Measurements from ENCODE around the gene RAD23A.
"Not testable (repeated sequence)": the region's sequence is repeated elsewhere in the genome, so short reads cannot be mapped to it uniquely, and the experiment has no call there.

RAD23A gene

DNA sequence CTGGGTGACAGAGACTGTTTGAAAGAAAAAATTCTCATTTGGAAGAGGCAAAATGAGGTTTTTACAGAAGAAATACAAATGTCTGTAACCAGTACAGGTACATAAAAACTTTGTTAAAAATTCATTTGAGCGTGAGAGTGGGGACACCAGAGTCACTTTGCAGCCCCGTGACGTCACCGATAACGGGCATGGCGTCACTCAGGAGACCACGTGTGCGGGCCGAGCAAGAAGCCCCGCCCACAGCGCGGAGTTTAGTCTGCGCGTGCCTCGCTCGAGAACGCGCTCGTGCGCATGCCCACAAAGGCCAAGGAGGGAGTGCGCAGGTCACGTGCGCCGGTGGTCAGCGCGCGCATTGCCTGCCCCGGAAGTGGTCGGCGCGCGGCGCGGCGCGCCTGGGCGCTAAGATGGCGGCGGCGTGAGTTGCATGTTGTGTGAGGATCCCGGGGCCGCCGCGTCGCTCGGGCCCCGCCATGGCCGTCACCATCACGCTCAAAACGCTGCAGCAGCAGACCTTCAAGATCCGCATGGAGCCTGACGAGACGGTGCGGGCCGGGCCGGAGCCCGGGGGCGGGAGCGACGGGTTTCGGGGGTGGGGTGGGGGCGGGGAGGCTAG, at the start of gene RAD23A:
Gene RAD23A, plus strand, starts transcription at position 384 of the 613 bp plus-strand sequence. Its CDS starts 87 bp downstream, at position 471.
- peak; percentile 99 for DNase-seq

- no peak for DNase-seq
Observed at GRCh38 chr19:12896460-12896859, 49.2 kb upstream of the RAD23A start.

DNA sequence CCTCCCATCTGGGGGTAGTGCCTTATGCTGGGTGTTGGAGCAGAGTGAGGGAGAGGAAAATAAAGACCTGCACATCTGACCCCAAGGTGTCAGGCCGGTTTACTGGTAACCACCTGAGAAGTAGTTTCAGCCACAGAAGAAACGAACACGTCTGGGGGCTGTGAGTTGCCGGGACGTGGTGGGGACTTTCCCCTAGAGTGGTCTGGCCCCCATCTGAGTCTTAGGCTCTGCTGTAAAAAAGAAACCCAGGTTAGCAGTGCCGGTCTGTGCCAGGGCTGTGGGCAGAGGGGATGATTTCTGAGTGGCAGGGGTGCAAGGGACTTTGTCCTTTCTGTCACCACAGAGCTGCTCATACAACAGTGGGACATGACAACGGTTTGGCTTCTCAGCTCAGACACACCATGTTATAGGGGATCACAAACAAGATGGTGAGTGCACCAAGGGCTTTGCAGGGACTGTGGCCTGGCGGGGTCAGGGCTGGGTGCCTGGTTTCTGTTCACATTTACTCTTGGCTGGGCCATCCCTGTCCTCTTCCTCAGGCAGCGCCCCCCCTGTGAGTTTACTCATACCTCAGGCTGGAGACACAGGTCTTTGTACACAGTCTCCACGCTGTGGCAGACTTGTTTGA, 45.7 kb upstream of the RAD23A start:
- peak; percentile 75 for DNase-seq

GRCh38 chr19:12907166-12907565, 38.5 kb upstream of the RAD23A start:
- no peak for DNase-seq

DNA sequence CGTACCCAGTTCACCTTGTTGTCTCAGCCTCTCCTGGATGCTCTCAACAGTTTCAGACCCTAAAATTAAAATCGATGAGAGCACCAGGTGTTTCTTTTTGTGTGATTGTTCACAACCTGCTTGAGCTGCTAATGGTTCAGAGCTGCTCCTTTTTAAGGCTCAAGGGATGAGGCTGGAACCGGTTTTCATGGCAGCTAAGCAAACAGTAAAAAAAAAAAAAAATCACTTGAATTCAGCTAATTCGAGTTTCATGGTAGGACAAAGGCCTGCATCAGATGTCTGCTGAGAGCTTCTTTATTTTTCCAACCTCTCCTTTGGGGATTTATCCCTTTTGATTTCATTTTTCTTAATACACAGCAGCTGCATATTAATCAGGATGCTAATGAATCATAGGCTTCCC, 33.1 kb upstream of the RAD23A start:
- no peak for DNase-seq

DNA sequence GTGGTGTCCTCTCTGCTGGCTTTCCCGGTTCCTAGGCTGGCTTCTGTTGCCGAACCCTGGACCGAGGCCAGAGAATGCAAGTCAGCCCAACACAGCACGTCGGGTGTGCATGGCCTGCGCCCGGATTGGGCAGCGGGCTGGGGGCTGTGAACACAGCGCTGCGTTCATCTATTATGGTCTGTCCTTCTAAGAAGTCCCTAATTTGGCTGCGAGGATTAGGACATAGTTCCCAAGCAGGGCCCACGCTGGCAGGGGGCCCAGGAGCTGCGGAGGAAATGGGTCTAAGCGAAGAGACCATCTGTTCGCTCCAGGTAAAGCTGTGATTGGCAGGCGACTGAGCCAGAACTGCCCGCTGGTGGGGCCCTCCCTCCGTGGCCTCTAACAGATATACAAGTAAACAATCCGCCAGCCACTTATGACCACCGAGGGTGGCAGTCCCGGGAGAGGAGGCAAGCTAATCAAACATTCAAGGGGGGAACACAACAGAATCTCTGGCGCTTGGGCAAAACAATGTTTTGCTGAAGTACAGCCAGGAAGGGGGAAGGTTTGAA, 32.6 kb upstream of the RAD23A start:
- DNase-seq, result no peak

DNA sequence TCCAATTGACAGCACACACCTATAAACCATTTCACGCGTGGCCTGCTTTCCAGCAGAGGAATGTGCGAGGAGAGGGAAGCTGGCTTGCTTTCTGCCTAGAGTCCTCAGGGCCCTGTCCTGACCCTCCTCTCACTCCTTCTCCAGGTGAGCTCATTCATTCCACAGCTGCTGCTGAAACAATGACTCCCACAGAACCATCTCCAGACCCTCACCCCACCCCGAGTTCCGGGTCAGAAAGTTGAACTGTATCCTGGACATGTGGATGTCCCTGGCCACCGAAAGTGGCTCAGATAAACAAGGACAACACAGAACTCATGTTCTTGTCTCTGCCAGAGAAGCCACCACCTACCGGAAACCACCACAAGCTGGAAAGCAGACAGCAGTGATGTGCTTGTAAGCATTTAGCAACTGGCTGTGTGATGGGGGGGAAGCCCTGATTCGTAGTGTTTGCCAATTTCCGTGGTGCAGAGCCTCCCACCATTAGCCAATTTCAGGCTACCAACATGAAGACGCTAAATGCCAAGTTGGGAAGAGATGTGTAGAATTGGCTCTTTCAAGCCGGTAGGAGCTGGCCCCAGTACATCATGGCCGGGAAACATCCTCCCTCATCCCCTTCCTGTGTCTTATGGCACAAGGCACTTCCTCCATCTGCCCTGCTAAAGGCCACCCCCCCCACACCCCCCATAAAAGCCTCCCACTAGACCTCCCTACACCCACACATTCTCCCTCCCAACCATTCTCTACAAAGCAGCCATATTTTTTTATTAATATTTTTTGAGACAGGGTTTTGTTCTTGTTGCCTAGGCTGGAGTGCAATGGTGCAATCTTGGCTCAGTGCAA, 31.6 kb upstream of the RAD23A start:
- DNase-seq, result peak; percentile 62

DNA sequence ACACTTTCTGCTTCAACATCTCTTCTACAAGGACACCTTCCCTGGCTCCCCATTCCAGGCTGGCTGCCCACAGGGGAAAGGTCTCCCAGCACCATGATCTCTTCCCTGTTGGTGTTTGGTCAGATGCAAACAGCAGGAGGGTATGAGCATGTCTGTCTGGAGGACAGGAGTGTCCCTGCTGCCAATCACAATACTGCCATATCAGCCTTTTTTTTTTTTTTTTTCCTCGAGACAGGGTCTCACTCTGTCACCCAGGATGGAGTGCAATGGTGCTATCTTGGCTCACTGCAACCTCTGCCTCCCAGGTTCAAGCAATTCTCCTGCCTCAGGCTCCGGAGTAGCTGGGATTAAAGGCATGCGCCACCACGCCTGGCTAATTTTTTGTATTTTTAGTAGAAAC, 29.8 kb upstream of the RAD23A start:
- not testable (repeated sequence) for DNase-seq

DNA sequence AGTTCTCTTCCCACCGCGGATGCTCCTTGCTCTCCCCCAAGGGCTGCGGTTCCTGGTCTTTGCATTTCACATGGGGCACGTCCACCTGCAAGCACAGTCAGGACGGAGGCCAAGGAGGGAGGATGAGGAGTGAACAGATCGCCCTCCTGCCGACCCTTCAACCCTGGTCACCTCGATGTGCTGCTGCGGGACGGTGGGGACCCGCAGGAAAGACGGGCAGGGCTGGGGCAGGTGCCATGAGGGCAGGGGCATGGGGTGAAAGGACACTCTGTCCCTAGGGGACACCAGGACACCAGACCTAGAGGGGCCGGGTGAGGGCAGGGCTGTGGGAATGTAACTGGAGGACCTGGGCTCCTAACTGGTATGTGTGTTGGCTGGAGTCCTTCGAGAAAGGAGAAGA, 27.4 kb upstream of the RAD23A start:
- DNase-seq, result no peak

GRCh38 chr19:12921047-12921446, 24.6 kb upstream of the RAD23A start:
- no peak for DNase-seq

DNA sequence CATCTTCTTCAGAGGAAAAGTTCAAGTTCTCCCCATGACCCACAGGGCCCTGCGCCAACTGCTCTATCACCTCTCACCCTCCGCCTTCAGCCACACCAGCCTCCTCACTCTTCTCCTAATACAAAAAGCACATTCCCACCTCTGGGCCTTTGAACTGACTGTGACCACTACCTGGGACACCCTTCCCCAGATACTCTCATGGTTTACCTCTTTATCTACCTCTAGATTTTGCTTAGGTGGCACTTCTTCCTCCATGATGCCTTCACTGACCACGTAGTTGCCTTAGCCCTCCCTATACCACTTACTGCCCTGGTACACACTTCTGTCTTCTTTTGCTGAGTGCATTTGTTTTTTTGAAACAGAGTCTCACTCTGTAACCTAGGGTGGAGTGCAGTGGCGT, 22.7 kb upstream of the RAD23A start:
- no peak for DNase-seq

DNA sequence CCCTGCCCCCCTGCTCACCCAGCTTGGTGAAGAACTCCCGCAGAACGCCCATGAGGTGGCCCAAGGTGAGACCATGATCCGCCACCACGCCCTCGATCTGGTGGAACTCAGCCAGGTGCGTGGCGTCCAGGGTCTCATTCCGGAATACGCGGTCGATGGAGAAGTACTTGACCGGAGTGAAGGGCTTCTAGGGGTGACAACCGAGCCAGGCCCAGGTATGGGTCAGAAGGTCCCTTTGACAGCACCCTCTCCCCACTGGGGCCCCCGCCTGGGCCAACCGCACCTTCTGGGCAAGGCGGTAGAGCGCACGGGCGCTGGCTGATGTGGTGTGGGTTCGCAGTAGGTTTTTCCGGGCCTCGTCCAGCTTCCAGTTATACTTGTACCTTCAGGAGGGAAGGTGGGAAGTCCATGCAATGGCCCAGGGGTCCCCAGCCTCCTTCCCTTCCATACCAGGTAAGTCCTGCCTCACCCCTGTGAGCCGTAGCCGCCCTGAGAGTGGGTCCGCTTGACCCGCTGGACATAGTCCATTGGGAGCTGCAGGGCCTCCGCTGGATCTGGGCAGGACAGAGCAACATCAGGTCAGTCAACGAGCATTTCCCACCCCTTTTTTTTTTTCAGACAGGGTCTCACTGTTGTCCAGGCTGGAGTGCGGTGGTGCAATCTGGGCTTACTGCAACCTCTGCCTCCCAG, 20.9 kb upstream of the RAD23A start:
- DNase-seq, result no peak

DNA sequence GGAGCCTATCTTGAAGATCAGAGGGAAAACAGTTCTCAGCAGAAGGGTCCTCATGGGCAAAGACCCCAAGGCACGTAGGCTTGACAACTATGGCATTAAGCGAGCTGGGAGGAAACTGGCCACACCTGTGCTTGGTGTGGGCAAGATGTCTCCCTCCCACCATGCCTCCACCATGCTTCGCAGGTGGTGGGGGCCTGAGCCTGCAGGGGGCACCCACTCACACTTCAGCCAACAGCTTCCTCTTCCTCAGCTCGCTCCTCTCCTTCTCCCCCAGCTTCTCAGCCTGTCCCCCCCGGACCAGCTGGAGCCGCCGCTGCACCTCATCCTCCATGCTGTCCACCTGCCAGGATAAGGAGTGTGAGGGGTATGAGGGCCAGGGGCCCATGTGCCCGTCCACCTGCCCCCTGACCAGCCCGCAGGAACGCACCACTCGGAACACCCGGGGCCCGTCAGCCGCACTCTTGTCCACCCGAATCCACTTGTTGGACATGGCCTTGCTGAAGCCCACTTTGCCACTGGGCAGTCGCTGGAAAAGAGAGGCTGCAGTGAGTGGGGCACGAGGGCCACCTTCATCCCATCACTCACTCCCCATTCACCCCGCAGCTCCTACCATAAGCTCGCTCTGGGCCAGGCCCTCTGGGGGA, 15.5 kb upstream of the RAD23A start:
- no peak for DNase-seq

DNA sequence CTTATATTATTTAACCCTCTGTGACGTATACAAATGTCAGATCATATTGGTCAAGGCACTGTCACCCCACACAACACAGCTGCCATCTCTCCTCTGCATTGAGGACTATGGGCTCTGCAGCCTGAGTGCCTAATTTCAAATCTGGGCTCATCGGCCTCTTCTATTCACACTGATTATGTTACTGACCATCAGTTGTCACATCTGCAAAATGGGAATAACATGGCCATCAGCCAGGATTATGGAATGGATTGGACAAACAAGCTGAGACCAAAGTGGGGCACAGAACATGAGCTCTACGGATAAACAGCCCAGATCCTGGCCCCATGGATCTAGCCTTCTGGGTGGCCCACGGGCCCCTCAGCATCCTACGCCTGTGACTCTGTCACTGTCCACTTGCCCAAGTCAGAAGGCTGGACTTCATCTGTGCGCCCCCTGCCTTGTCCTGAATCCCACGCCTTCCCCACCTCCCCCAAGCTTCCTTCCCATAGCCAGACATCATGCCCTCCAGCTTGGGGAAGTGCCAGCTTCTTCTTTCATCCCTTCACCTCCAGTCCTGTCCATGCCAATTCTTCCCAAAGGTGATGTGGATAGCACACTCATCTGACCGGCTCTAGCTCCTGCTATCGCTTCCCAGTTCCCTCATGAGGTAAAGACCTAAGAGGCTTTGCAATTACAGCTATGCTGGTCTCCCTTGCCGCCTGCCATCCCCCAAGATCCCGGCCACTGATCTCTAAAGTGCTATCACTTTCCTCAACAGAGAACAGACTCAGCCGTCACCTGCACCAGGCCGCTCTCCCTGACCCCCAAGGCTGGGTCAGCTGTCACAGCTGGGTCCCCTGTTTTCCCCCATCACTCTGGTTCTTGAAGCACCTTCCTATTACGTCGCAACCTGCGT, 13.0 kb upstream of the RAD23A start:
- no peak for DNase-seq

DNA sequence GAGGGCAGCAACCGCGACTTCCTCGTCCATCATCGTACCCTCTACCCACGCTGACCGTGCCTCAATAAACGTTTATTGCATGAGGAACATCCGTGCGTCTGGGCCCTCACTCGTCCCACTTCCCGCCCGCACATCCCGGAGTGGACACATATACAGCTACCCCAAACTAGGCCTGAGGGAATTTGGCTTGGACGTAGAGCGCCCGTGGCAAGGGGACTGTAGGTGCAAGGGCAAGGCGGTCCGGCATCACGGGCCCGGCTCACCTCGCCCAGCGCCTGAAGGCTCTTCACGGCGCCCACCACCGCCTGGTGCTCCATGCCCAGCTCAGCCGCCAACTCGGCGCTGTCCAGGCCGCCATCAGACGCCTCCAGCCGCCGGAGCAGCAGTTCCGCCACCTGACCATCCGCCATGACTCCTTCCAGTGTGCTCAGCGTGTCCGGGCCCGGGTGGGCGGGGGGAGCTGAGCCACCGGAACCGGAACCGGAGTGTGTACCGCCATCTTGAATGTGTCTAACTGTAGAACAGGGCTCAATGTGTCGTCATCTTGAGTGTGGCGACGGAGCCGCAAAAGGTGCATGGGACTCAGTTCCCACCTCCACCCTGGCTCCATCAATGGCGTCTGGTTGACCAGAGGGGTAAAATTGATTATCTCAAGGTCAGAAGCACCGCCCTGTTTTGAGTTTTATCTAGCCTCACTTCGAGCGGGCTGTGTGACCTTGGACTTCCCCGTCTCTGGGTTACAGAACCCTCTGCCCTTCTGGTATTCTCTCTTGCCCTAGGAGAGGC, 12.2 kb upstream of the RAD23A start, which contains the start of gene FARSA:
Gene FARSA, minus strand, starts transcription at position 425 of the 786 bp plus-strand sequence. Its CDS starts 15 bp downstream, at position 410.
- DNase-seq, result peak; percentile 95

GRCh38 chr19:12935071-12935470, 10.6 kb upstream of the RAD23A start:
- DNase-seq, result no peak

DNA sequence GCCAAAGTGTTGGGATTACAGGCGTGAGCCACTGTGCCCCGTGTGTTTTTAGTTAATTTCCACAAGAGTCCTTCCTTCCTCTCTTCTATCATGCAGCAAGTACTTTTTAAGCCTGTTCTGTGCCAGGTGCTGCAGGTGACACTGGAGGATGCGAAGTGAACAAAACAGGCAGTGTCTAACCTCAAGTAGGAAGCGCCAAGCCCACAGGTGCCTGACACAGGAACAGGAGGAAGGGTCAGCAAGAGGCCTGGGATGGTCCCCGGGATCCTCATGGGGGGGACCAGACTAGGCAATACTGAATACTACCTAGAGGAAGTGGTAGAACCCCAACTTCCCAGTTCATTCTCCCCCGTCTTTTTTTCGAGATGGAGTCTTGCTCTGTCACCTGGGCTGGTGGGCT, 9.1 kb upstream of the RAD23A start:
- DNase-seq, result no peak

DNA sequence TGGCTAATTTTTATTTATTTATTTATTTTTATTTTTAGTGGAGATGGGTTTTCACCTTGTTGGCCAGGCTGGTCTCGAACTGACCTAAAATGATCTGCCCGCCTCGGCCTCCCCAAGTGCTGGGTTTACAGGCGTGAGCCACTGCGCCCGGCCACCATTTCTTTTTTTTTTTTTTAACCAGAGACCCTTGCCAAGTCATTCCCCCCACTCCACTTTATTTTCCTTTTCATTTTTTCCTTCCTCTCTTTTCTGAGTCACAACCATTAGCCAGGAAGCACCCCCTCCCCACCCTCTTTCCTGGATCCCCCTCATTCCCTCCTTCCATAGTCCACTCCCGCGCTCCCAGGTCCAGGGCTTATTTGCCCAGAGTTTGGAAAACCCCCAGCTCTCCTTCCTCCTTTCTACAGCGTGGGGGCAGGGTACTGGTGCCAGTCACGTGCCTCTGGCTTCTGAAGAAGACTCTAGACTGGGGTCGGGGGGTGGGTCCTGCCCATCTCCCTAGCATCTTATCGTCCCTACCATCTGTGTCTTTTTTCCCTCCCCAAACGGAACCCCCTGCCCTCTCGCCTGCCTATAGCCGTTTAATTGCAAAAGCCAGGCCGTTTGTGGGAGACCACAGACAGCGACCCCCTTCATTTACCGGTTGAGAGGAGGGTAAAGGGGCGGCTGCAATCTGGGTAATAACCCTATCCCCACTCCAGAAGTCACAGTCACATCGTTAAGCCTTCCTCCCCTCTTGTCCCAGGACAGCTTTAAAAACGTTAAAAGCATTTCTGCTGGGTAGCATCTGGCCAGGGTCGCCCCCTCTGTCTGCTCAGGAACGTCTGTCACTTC, 8.4 kb upstream of the RAD23A start:
- no peak for DNase-seq
